ENCODE measurements around the gene PPP2R5A. TPM values are rescaled to one million over a fixed set of nuclear protein-coding genes. Genes with fewer than 3 reads are reported as not detected.
"Not testable (repeated sequence)": the region's sequence is repeated elsewhere in the genome, so short reads cannot be mapped to it uniquely, and the experiment has no call there.

Gene PPP2R5A
- total RNA-seq, 1 donor from 2014 or later, result 33.9 TPM

DNA sequence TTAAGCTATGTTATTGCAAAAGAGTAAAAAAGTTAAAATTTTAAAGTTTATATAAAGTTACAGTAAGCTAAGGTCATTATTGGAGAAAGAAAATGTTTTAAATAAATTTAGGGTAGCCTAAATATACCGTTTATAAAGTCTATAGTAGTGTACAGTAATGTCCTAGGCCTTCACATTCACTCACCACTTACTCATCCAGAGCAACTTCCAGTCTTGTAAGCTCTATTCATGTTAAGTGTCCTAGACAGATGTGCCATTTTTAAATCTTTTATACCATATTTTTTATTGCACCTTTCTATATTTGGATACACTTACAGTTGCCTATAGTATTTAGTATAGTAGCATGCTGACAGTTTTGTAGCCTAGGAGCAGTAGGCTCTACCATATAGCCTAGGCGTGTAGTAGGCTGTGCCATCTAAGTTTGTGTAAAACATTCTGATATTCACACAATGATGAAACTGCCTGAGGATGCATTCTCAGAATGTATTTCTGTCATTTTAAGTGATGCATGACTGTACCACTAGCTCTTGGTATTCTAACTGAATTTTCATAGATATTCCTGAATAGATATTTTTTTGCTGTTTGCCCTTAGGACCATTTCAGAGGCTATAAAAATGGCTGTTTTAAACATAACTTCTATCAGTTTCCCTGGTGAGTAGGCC is 26.8 kb downstream of the PPP2R5A start:
- no peaks in the 10 kb centered on the region for H3K27me3 ChIP-seq
- no peak for DNase-seq (ENCODE audit: extremely low spot score in 2 of 2)
- no peak overlapping the region for H3K27ac ChIP-seq
- intact Hi-C loops (cut with DNase I), result no loop called here
- no peak for TF ChIP-seq POLR2AphosphoS5 (IDR thresholded peaks at IDR 0.05; ENCODE audit: insufficient read depth in 1 of 2, low read depth in 1 of 2)
- no peak for TF ChIP-seq POLR2A (IDR thresholded peaks at IDR 0.05)
- TF ChIP-seq, protein P1, sequence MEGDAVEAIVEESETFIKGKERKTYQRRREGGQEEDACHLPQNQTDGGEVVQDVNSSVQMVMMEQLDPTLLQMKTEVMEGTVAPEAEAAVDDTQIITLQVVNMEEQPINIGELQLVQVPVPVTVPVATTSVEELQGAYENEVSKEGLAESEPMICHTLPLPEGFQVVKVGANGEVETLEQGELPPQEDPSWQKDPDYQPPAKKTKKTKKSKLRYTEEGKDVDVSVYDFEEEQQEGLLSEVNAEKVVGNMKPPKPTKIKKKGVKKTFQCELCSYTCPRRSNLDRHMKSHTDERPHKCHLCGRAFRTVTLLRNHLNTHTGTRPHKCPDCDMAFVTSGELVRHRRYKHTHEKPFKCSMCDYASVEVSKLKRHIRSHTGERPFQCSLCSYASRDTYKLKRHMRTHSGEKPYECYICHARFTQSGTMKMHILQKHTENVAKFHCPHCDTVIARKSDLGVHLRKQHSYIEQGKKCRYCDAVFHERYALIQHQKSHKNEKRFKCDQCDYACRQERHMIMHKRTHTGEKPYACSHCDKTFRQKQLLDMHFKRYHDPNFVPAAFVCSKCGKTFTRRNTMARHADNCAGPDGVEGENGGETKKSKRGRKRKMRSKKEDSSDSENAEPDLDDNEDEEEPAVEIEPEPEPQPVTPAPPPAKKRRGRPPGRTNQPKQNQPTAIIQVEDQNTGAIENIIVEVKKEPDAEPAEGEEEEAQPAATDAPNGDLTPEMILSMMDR (IDR thresholded peaks at IDR 0.05), result no peak
- H3K36me3 ChIP-seq, result no peaks in the 10 kb centered on the region
- H3K4me3 ChIP-seq, result no peak overlapping the region
- peaks cover 22% of the 10 kb centered on the region for H3K4me1 ChIP-seq
- no peaks in the 10 kb centered on the region for H3K9me3 ChIP-seq

DNA sequence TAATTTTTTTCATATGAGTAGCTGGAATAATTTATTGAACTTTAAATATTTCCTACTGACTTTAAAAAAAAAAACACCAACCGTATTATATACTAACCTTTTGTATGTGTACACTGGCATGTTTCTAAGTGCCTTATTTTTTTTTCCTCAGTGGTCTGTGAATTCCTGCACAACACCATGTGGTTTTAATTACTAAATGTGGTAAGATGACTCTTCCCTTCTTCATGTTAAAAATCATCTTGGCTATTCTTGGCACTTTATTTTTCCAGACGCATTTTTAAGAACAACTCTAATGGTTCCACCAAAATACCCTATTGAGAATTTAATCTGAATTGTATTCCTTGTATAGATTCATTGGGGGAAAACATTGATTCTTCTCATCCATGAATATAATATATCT is 28.4 kb downstream of the PPP2R5A start:
- Histone ChIP-seq H3K27me3 (no peaks in the 10 kb centered on the region), H3K27ac (no peak overlapping the region), H3K36me3 (no peaks in the 10 kb centered on the region), H3K4me3 (no peak overlapping the region), H3K4me1 (peaks cover 27% of the 10 kb centered on the region), H3K9me3 (no peaks in the 10 kb centered on the region)
- TF ChIP-seq, protein P1 (IDR thresholded peaks at IDR 0.05), result no peak
- TF ChIP-seq POLR2A (IDR thresholded peaks at IDR 0.05) (no peak), POLR2AphosphoS5 (IDR thresholded peaks at IDR 0.05; ENCODE audit: insufficient read depth in 1 of 2, low read depth in 1 of 2) (no peak)
- intact Hi-C loops (cut with DNase I), result no loop called here
- no peak for DNase-seq (ENCODE audit: extremely low spot score in 2 of 2)

DNA sequence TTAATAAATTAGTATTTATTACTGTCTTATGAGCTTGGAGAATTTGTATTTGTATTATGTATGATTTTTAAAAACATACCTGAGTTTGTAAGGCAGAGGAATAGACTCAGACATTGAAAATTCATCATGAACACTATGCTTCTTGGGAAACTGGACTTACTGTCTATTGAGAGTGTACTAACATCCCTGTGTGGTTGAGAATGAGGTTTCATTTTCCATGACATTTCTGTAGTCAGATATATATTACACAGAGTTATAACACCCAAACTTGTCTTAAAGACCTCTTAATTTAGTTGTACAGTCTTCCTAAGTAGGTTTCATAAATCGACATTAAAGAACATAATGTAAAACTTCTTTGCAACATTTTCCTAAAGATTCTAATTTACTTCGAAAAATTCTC is 30.0 kb downstream of the PPP2R5A start:
- H3K27me3 ChIP-seq, result no peaks in the 10 kb centered on the region
- no peak overlapping the region for H3K27ac ChIP-seq
- intact Hi-C loops (cut with DNase I), result no loop called here
- TF ChIP-seq POLR2A (IDR thresholded peaks at IDR 0.05), result no peak
- no peak for TF ChIP-seq POLR2AphosphoS5 (IDR thresholded peaks at IDR 0.05; ENCODE audit: insufficient read depth in 1 of 2, low read depth in 1 of 2)
- TF ChIP-seq, protein P1 (IDR thresholded peaks at IDR 0.05), result no peak
- no peaks in the 10 kb centered on the region for H3K36me3 ChIP-seq
- DNase-seq (ENCODE audit: extremely low spot score in 2 of 2), result no peak
- peaks cover 20% of the 10 kb centered on the region for H3K4me1 ChIP-seq
- H3K4me3 ChIP-seq, result no peak overlapping the region
- no peaks in the 10 kb centered on the region for H3K9me3 ChIP-seq

DNA sequence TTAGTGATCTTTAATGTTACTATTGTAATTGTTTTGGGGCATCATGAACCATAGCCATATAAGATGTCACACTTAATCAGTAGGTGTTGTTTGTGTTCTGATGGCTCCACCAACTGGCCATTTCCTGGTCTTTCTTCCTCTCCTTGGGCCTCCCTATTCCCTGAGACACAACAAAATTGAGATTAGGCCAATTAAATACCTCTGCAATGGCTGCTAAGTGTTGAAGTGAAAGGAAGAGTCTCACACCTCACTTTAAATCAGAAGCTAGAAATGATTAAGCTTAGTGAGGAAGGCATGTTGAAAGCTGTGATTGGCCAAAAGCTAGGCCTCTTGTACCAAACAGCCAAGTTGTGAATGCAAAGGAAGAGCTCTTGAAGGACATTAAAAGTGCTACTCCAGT is 30.7 kb downstream of the PPP2R5A start:
- no peaks in the 10 kb centered on the region for H3K36me3 ChIP-seq
- no peaks in the 10 kb centered on the region for H3K9me3 ChIP-seq
- H3K4me3 ChIP-seq, result no peak overlapping the region
- no peaks in the 10 kb centered on the region for H3K27me3 ChIP-seq
- TF ChIP-seq, protein P1 (IDR thresholded peaks at IDR 0.05), result no peak
- TF ChIP-seq POLR2A (IDR thresholded peaks at IDR 0.05), result no peak
- no peak for TF ChIP-seq POLR2AphosphoS5 (IDR thresholded peaks at IDR 0.05; ENCODE audit: insufficient read depth in 1 of 2, low read depth in 1 of 2)
- no peak for DNase-seq (ENCODE audit: extremely low spot score in 2 of 2)
- no peak overlapping the region for H3K27ac ChIP-seq
- H3K4me1 ChIP-seq, result peaks cover 13% of the 10 kb centered on the region
- intact Hi-C loops (cut with DNase I), result no loop called here

DNA sequence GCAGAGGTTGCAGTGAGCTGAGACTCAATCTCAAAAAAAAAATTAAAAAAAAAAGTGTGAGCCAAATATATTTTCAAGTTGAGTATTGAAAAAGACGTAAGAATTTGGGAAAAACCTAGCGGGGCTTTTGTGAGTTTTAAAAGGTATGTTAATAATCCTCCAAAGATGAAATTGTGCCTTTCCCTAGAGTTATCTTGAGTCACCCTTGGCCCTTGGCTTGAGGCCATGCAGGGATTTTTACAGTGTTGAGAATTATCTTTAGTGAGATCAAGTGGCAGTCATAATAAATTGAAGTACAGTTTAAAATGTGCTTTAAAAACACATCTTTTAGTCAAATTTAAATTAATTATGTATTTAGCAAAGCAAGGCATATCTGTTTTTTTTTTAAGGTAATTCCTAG is 32.7 kb downstream of the PPP2R5A start:
- no peak for DNase-seq (ENCODE audit: extremely low spot score in 2 of 2)
- Histone ChIP-seq H3K27me3 (no peaks in the 10 kb centered on the region), H3K4me1 (peaks cover 10% of the 10 kb centered on the region), H3K36me3 (no peaks in the 10 kb centered on the region), H3K4me3 (no peak overlapping the region), H3K9me3 (no peaks in the 10 kb centered on the region), H3K27ac (no peak overlapping the region)
- TF ChIP-seq POLR2A (IDR thresholded peaks at IDR 0.05) (no peak), POLR2AphosphoS5 (IDR thresholded peaks at IDR 0.05; ENCODE audit: insufficient read depth in 1 of 2, low read depth in 1 of 2) (no peak)
- TF ChIP-seq, protein P1 (IDR thresholded peaks at IDR 0.05), result no peak
- intact Hi-C loops (cut with DNase I), result no loop called here

DNA sequence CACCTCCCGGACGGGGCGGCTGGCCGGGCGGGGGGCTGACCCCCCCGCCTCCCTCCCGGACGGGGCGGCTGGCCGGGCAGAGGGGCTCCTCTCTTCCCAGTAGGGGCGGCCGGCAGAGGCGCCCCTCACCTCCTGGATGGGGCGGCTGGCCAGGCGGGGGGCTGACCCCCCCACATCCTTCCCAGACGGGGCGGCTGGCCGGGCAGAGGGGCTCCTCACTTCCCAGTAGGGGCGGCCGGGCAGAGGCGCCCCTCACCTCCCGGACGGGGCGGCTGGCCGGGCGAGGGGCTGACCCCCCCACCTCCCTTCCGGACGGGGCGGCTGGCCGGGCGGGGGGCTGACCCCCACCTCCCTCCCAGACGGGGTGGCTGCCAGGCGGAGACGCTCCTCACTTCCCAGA is 35.8 kb downstream of the PPP2R5A start:
- DNase-seq (ENCODE audit: extremely low spot score in 2 of 2); H3K9me3 ChIP-seq; intact Hi-C loops (cut with DNase I); H3K4me1 ChIP-seq; H3K27ac ChIP-seq; H3K27me3 ChIP-seq; H3K36me3 ChIP-seq; H3K4me3 ChIP-seq: not testable (repeated sequence)
